Inferior parietal cortex (tissue), 1 donor: ENCODE results near the gene C1orf74.

Experiments
- DNase-seq: peaks from one replicate; pipeline ENCODE4 v3.0.0-alpha.2; 2016; ENCODE audit errors: extremely low spot score

Gene C1orf74

GRCh38 chr1:209770636-209771415, 13.5 kb downstream of the C1orf74 start:
- no peak for DNase-seq

GRCh38 chr1:209769971-209770370, 14.4 kb downstream of the C1orf74 start:
- no peak for DNase-seq

GRCh38 chr1:209769171-209769904, 15.0 kb downstream of the C1orf74 start:
- DNase-seq: no peak

GRCh38 chr1:209768354-209768774, 16.0 kb downstream of the C1orf74 start:
- no peak for DNase-seq

- no peak for DNase-seq
These were observed 16.7 kb downstream of the C1orf74 start for GRCh38 chr1:209767706-209768105.

GRCh38 chr1:209767096-209767495, 17.3 kb downstream of the C1orf74 start:
- no peak for DNase-seq

- DNase-seq: no peak
These were observed 18.3 kb downstream of the C1orf74 start for GRCh38 chr1:209766051-209766450.

- no peak for DNase-seq
These were observed 23.2 kb downstream of the C1orf74 start for GRCh38 chr1:209761011-209761635.

- no peak for DNase-seq
These were observed 24.5 kb downstream of the C1orf74 start for GRCh38 chr1:209759829-209760359.

GRCh38 chr1:209758400-209758799, 26.0 kb downstream of the C1orf74 start:
- no peak for DNase-seq

GRCh38 chr1:209756615-209757445, 27.5 kb downstream of the C1orf74 start:
- no peak for DNase-seq

- DNase-seq: no peak
These were observed 28.3 kb downstream of the C1orf74 start, which contains the start of gene TRAF3IP3 for GRCh38 chr1:209755926-209756614. TRAF3IP3 (plus strand) TSS chr1:209756053; CDS start chr1:209760040, 3,987 bp downstream.

- DNase-seq: no peak
These were observed 29.1 kb downstream of the C1orf74 start for GRCh38 chr1:209755256-209755655.

GRCh38 chr1:209752890-209753289, 31.5 kb downstream of the C1orf74 start:
- no peak for DNase-seq

- no peak for DNase-seq
These were observed 32.6 kb downstream of the C1orf74 start for GRCh38 chr1:209751627-209752231.

- no peak for DNase-seq
These were observed 34.6 kb downstream of the C1orf74 start for GRCh38 chr1:209749670-209750323.

- DNase-seq: no peak
These were observed 35.2 kb downstream of the C1orf74 start for GRCh38 chr1:209749205-209749604.

- DNase-seq: no peak
These were observed 35.7 kb downstream of the C1orf74 start for GRCh38 chr1:209748620-209749019.

GRCh38 chr1:209747580-209748262, 36.6 kb downstream of the C1orf74 start:
- DNase-seq: peak; percentile 86
